Tibial artery (tissue), 4 donors: ENCODE measurements around the gene ENDOV.

Experiments used
- DNase-seq, 2 donors: peaks; one replicate each; pipeline ENCODE4 v3.0.0-alpha.2; 2019
- H3K27ac ChIP-seq, 2 donors: fragments of 200-600 bp; sonication (generic) in 1 of 2; 1 replicate in 1 of 2; 2 replicates in 1 of 2; pipeline ENCODE4 v1.5.1; 2018 to 2019; ENCODE audit warnings: mild to moderate bottlenecking in 1 of 2
- H3K27me3 ChIP-seq, 2 donors: fragments of 200-600 bp; sonication (generic) in 1 of 2; one replicate each; pipeline versions ENCODE4 v1.5.1 to v1.6.0; 2016 to 2019
- H3K36me3 ChIP-seq, 3 donors: fragments of 200-600 bp; sonication (generic) in 2 of 3; one replicate each; pipeline ENCODE4 v1.5.1; 2016 to 2019; ENCODE audit warnings: mild to moderate bottlenecking in 2 of 3
- H3K4me1 ChIP-seq, 4 donors: fragments of 200-600 bp; sonication (generic) in 2 of 4; 1 replicate in 3 of 4; 2 replicates in 1 of 4; pipeline ENCODE4 v1.5.1; 2016 to 2019
- H3K4me3 ChIP-seq, 2 donors: fragments of 200-600 bp; sonication (generic) in 1 of 2; 1 replicate in 1 of 2; 2 replicates in 1 of 2; pipeline ENCODE4 v1.5.1; 2018 to 2019; ENCODE audit warnings: mild to moderate bottlenecking in 2 of 2
- H3K9me3 ChIP-seq, 3 donors: fragments of 200-600 bp; sonication (generic) in 1 of 3; one replicate each; pipeline ENCODE4 v1.5.1; 2016 to 2019
- CTCF ChIP-seq, 2 experiments: fragments of 200-600 bp in 1 of 2; fragments of 450-650 bp in 1 of 2; IDR thresholded peaks; one replicate each; pipeline ENCODE4 v1.5.1; 2017 to 2019; ENCODE audit warnings: antibody characterized with exemption in 2 of 2, mild to moderate bottlenecking in 1 of 2, moderate library complexity in 1 of 2
- intact Hi-C: fragments of 100-400 bp; cut with DNase I; formaldehyde crosslinking; loops from one replicate; pipeline ENCODE4 v1.15.0; 2023; ENCODE audit warnings: low total_unique reads

The ENDOV gene

GRCh38 chr17:80388601-80389000 lies 26.4 kb upstream of the ENDOV start:
- no peaks in the 10 kb centered on the region for H3K27me3 ChIP-seq
- no peak overlapping the region for H3K27ac ChIP-seq
- peaks cover 94 to 100% (median 96%) of the 10 kb centered on the region in 3 donors for H3K36me3 ChIP-seq
- no peaks in the 10 kb centered on the region for H3K9me3 ChIP-seq
- H3K4me3 ChIP-seq: no peak overlapping the region
- no peak for TF ChIP-seq CTCF (IDR thresholded peaks at IDR 0.05)
- DNase-seq: no peak
- H3K4me1 ChIP-seq: no peaks in the 10 kb centered on the region
- intact Hi-C loops: no loop called here

- intact Hi-C loops: no loop called here
- Histone ChIP-seq H3K27ac (no peak overlapping the region), H3K9me3 (no peaks in the 10 kb centered on the region), H3K4me1 (no peaks in the 10 kb centered on the region), H3K36me3 (peaks cover 94 to 100% (median 96%) of the 10 kb centered on the region in 3 donors), H3K4me3 (no peak overlapping the region), H3K27me3 (no peaks in the 10 kb centered on the region)
- TF ChIP-seq CTCF (IDR thresholded peaks at IDR 0.05): no peak
- no peak for DNase-seq
Measured at GRCh38 chr17:80389011-80389995, 25.7 kb upstream of the ENDOV start.

- H3K36me3 ChIP-seq: peaks cover 61 to 75% (median 67%) of the 10 kb centered on the region in 3 donors
- H3K9me3 ChIP-seq: no peaks in the 10 kb centered on the region
- H3K4me1 ChIP-seq: no peaks in the 10 kb centered on the region
- H3K27me3 ChIP-seq: no peaks in the 10 kb centered on the region
- TF ChIP-seq CTCF (IDR thresholded peaks at IDR 0.05): no peak
- intact Hi-C loops: no loop called here
- H3K27ac ChIP-seq: no peak overlapping the region
- DNase-seq: peak in 1 of 2 donors; percentile 3
- H3K4me3 ChIP-seq: no peak overlapping the region
Measured at GRCh38 chr17:80393241-80393890, 21.6 kb upstream of the ENDOV start.

DNA sequence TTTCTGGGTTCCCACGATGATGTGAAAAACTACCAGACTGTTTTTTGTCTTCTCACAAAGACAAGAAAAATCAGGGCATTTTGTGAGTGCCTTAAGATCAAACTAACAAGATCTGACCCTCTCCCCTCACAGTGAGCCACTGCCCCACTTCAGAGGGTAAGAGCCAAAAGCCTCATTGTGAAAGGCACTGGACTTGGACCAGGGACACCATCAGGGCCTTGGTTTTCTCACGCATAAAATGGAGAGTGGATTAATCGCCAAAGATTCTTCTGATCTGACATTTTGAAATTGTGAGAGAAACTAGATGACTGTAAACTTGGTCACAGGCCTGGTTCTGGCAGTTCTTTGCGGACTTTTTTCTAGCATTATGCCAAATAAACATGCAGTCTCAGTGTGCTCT lies 21.0 kb upstream of the ENDOV start:
- intact Hi-C loops: no loop called here
- H3K36me3 ChIP-seq: peaks cover 55 to 69% (median 61%) of the 10 kb centered on the region in 3 donors
- H3K27me3 ChIP-seq: no peaks in the 10 kb centered on the region
- no peaks in the 10 kb centered on the region for H3K9me3 ChIP-seq
- H3K4me1 ChIP-seq: no peaks in the 10 kb centered on the region
- DNase-seq: peak in 1 of 2 donors; percentile 19
- no peak for TF ChIP-seq CTCF (IDR thresholded peaks at IDR 0.05)
- H3K27ac ChIP-seq: no peak overlapping the region
- H3K4me3 ChIP-seq: no peak overlapping the region

DNA sequence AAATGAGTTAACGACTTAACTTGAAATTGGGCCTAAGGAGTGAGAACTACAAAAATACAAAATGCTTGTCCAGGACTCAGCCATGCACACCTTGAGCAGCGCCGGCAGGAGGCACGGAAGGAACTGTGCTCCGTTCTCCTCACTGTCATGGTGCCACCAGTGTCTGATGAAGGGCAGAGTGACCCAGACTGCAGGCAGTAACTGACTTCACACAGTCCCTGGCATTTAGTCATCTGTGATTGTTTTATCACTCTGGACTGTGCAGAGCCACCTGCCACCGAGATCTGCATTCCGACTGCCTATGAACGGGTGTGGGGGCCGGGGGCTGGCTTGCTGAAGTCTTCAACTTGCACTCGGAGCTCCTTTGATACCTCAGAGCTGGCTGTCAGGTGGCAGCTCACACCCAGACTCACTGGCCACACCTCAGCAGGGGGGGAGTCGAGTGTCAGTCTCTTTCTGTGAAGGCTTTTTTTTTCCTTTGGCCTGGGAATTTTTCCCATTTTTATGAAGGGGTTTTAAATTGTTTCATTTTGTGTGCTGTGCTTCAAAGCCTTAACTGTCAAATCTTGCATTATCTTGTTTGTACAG lies 20.2 kb upstream of the ENDOV start:
- no peaks in the 10 kb centered on the region for H3K9me3 ChIP-seq
- TF ChIP-seq CTCF (IDR thresholded peaks at IDR 0.05): no peak
- no peaks in the 10 kb centered on the region for H3K4me1 ChIP-seq
- H3K4me3 ChIP-seq: no peak overlapping the region
- no peak overlapping the region for H3K27ac ChIP-seq
- peak in 1 of 2 donors; percentile 11 for DNase-seq
- no peaks in the 10 kb centered on the region for H3K27me3 ChIP-seq
- H3K36me3 ChIP-seq: peaks cover 47 to 62% (median 54%) of the 10 kb centered on the region in 3 donors
- intact Hi-C loops: no loop called here
